ENCODE measurements around the gene FAM222A.

The FAM222A gene

DNA sequence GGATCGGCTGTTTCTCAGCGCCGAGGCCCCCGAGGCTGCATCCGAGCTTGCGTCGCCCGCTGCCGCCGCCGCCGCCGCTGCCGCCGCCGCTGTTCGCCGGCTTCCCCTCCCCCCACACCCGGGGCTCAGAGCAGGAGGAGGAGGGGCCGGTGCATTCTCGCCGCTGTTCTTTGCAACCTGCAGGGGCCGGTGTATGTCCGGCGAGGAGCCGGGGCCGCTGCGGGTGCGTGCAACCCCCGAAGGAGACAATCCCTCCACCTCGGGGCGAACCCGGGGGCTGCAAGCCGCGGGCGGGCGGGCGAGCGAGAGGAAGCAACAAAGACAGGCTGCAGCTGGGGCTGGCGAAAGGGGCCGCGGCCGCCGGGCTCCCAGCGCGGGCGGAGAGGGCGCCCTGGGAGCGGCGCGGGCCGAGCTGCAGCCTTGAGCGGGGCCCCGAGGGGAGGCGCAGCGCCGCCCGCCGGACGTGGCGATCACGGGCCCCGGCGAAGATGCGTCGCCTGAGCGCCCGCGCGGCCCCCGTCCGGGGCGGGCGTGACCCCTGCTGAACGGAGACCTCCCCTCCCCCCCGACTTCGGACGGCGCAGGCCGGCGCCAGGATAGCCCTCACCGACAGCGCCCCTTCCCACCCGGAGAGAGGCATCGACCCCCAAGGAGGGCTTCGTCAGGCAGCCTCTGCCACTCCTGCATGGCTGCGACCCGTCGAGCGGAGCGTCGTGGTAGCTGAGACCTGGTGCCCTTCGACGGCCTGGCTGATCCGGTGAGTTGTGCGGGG, 702 bp downstream of the FAM222A start:
- peak; percentile 26 for DNase-seq

DNA sequence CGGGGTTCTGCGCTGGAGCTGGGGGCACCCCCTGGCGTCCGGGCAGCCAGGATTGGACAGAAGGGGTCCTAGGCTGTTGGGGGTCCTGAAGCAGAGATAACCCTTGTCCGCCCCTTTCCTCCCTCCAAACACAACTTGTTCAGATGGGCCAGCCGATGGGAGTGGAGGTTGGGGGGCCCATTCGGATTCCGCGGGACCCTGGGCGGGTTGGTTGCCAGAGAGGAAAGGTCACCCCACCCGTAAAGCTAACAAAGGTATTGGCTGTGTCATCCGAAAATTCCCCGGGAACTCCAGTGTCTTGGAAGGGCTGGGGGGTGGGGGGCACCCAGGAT, 1.3 kb downstream of the FAM222A start:
- DNase-seq: no peak

DNA sequence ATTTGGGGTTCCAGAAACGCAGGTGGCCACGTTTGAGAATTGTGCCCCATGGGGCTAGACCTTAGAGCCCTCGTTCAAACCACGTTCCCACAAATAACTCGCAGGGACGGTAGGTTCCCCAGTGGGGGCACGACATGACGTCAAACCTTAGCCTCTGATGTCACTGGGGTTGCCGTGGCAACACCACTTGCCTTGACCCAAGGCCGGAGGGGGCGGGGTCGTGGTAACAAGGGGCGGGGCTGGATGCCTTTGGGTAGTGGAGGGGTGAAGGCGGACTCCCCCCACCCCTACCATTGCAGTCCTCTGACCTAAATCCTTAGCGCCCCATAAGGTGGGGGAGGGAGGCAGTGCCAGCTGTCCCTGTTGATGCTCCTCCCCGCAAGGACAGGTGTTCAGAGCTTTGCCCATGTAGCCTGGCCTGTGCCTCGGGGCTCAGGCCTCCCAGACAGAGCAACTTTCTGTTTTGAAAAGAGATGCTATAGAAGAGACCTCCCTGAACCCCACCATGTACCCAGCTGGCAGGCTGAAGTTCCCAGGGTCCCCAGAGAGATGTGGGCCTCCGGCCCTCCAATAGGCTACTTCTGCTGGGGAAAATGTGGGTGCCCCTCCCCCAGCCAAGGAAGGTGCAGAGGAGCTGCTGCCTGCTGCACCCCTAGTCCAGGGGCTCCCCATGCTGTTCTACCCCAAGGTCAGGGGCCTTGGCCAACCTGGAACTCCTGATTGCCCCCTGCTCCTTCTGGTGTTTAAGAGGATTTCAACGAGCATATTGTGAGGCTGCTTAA, 1.9 kb downstream of the FAM222A start:
- no peak for DNase-seq

DNA sequence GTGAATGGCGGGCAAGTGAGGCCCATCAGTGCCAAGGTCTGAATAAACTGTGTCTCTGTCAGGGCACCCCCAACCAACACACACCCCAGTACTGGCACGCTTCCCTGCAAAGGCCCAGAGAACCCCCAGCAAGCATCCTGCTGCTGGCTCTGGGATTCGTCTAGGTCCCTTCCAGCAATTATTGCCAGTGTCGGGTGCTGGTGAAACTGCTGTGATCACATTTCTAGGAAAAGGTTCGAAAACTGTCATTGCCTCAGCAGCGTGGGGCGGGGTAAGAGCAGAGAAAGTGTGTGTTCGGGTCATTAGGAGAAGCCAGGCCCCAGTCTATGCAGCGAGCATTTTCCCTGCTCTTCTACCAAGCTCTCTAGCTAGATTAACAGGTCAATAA, 2.5 kb downstream of the FAM222A start:
- DNase-seq: no peak

DNA sequence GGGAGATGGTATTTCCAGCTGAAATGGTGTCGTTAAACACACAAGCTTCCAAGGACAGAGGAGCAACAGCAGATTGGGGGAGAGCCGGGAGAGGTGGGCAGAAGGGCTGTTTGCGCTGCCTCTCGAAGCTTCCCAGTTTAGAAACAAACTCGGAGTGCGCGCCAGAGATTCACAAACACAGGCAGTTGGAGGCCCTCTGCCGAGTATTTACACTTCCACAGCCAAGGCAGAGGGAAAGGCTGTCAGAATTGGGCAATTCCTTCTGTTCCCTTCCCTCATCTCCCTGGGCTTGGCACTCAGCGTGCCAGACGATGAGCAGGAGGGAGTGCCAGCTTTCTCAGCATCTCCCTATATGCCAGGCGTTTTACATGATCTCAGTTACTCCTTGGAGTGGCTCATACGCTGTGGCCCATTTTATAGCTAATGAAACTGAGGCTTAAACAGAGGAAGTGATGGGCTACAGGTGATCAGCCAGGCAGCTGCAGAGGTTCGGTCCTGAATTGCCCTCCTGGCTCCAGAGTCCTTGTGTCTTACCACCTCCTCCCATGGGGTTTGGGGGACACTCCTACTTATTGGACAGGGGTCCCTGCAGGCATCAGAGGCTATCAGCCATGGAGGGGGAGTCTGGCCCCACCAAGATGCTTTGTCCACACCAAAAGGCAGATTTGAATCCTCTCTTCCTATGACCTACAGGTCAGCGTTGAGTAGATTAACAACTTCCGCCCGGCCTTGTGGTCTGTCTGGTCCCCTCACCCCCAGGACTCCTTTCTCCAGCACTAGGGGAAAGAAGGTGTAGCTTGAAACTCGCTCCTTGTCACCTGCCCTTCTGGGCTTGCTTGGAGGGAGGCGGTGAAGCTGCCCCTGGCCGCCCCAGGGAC, 3.1 kb downstream of the FAM222A start:
- DNase-seq: no peak

- no peak for DNase-seq
Observed at GRCh38 chr12:109717390-109718357, 4.0 kb downstream of the FAM222A start.

GRCh38 chr12:109718390-109718789, 4.8 kb downstream of the FAM222A start:
- no peak for DNase-seq

- DNase-seq: no peak
Observed at GRCh38 chr12:109719123-109720022, 5.7 kb downstream of the FAM222A start.

- no peak for DNase-seq
Observed at GRCh38 chr12:109720152-109720856, 6.7 kb downstream of the FAM222A start.

- no peak for DNase-seq
Observed at GRCh38 chr12:109720857-109721189, 7.2 kb downstream of the FAM222A start.

GRCh38 chr12:109721276-109721675, 7.7 kb downstream of the FAM222A start:
- no peak for DNase-seq

- DNase-seq: no peak
Observed at GRCh38 chr12:109722022-109722720, 8.5 kb downstream of the FAM222A start.

- DNase-seq: no peak
Observed at GRCh38 chr12:109722721-109723094, 9.1 kb downstream of the FAM222A start.

DNA sequence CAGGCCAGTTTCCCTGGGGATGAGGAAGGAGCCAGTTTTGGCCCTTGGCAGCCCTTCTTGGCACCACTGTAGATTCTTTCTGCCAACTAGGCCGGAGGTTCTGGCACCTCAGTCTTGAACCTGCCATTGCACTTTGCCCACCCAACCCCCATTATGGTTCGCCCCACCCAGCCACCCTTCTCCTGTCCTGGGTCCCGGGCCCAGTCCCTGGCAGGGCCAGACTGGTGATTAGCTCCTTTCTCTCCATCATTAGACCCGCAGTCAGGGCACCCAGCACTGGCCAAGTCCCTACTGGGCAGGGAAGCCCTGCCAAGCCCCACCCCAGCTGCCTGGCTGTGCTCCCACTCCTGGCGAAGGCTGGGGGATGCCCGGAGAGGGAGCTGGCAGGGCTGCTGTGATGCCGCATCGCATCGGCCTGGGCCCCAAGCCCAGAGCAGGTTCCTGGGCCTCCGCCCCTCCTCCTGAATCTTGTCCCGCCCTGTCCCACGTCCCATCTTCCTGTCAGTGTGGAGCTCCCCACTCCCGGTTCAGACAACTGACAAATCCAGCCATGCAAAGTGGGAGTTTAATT, 9.8 kb downstream of the FAM222A start:
- no peak for DNase-seq

DNA sequence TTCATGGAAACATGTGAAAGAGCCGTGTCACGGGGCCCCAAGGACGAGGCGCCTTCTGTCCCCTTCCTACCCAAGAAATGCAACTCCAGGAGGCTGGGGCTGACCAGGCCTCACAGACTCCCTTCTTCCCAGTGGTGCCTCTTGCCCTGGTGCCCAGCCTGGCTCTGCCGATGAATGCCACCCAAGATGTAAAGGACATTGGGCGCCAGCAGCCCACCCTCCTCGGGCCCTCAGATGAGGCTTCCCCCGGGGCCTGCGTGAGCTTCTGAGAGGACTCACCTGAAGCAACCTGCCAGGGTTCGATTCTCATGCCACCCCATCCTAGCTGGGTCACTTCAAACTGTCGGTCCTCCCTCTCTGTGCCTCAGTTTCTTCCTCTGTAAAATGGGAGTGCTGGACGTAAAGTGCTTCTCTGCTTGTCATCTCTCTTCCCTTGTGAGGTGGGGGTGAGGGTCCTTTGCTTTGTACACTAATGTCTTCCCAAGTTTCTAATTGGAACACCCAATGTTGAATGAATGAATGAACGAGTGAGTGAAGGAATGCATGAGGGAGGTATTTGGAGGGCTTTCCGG, 10.8 kb downstream of the FAM222A start:
- DNase-seq: no peak

- no peak for DNase-seq
Observed at GRCh38 chr12:109725321-109726105, 11.9 kb downstream of the FAM222A start.

DNA sequence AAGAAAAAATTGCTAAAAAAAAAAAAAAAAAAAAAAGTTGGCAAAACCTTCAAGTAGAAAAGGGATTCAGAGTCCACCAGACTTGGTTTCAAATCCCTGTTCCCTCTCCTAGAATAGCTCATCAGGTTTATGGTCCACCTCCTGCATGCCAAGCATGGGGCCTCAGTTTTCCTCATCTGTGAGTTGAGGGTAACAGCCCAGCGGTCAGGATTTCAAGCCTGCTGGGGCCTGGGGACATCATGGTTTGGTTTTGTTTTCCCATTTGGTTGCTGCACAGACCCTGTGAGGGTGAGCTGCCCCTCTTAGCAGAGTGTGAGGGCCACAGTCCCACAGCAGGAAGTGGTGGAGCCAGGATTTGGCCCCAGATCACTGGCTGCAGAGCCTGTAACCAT, 12.5 kb downstream of the FAM222A start:
- no peak for DNase-seq

DNA sequence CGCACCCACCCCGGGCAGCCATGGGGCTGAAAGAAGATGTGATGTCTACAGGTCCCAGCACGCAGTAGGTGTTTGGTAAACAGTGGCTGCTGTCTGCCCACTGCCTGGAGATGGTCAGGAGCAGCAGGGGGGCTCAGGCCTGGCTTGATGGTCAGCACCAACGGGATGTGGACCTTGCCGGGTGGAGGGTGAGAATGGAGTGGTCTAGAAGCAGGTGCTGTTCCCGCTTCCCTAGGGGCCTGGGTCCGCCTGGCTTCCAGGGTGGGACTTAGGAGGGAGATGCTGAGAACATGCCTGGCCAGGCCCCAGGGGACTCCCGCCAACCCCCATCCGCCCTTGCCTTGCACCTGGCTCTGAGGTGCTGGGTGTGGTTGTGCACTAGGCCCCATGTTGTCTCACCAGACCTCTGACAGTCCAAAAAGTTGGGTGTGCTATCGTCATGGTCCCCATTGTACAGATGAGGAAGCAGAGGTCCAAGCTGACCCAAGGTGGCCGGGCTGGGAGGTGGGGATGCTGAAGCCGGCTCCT, 12.9 kb downstream of the FAM222A start:
- no peak for DNase-seq

All from CD4-positive, alpha-beta T cell treated with Interleukin-4 for 4 hours (primary cell).